ENCODE measurements around the gene TRIB2.

DNA sequence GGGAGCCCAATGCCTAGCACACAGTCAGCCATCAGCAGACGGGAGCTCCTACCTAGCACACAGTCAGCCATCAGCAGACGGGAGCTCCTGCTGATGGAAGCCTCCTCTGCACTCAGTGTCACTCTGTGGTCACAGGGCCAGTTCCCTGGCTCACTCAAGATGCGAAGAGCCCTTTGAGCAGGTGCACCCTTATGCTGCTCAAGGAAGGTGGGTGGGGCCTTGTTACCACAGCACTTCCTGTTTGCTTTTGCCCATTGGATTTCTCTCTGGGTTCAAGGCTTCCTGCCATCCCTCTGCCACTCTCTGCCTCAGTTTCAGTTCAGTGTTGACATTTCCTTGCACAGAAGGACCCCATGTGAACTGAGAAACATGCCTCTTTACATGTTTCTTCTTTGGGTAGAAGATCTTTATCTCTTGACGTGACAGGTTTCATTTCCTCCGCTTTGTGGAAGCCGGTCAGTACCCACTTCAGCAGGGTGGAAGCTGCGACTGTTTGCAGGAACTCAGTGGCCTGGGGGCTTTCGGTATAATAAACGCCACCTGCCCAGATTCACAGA lies 11.6 kb downstream of the TRIB2 start:
- TF ChIP-seq, protein P1, sequence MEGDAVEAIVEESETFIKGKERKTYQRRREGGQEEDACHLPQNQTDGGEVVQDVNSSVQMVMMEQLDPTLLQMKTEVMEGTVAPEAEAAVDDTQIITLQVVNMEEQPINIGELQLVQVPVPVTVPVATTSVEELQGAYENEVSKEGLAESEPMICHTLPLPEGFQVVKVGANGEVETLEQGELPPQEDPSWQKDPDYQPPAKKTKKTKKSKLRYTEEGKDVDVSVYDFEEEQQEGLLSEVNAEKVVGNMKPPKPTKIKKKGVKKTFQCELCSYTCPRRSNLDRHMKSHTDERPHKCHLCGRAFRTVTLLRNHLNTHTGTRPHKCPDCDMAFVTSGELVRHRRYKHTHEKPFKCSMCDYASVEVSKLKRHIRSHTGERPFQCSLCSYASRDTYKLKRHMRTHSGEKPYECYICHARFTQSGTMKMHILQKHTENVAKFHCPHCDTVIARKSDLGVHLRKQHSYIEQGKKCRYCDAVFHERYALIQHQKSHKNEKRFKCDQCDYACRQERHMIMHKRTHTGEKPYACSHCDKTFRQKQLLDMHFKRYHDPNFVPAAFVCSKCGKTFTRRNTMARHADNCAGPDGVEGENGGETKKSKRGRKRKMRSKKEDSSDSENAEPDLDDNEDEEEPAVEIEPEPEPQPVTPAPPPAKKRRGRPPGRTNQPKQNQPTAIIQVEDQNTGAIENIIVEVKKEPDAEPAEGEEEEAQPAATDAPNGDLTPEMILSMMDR (IDR thresholded peaks at IDR 0.05 in 4 of 5, conservative IDR thresholded peaks at IDR 0.05 in 1 of 5) = no peak
- no peak for TF ChIP-seq POLR2A (IDR thresholded peaks at IDR 0.05)
